Measurements from ENCODE around the gene MYH3.

Gene MYH3

GRCh38 chr17:10613775-10614513, 43.2 kb downstream of the MYH3 start:
- no peak for DNase-seq

GRCh38 chr17:10612957-10613744, 44.0 kb downstream of the MYH3 start:
- DNase-seq: no peak

- no peak for DNase-seq
Measured at GRCh38 chr17:10610884-10611283, 46.2 kb downstream of the MYH3 start.

GRCh38 chr17:10608244-10608643, 48.9 kb downstream of the MYH3 start:
- DNase-seq: no peak

GRCh38 chr17:10606110-10606509, 51.0 kb downstream of the MYH3 start:
- no peak for DNase-seq

- DNase-seq: peak in 1 of 6 experiments; percentile 7
Measured at GRCh38 chr17:10605221-10605783, 51.8 kb downstream of the MYH3 start.

GRCh38 chr17:10604521-10604920, 52.6 kb downstream of the MYH3 start:
- no peak for DNase-seq

- DNase-seq: no peak
Measured at GRCh38 chr17:10603931-10604330, 53.2 kb downstream of the MYH3 start.

GRCh38 chr17:10600571-10600970, 56.5 kb downstream of the MYH3 start:
- DNase-seq: no peak

- DNase-seq: no peak
Measured at GRCh38 chr17:10598621-10599020, 58.5 kb downstream of the MYH3 start.

- DNase-seq: no peak
Measured at GRCh38 chr17:10589553-10590145, 67.5 kb downstream of the MYH3 start.

GRCh38 chr17:10585529-10585928, 71.6 kb downstream of the MYH3 start:
- DNase-seq: no peak

- DNase-seq: no peak
Measured at GRCh38 chr17:10583834-10584233, 73.3 kb downstream of the MYH3 start.

GRCh38 chr17:10579270-10579669, 77.8 kb downstream of the MYH3 start:
- no peak for DNase-seq
